Cerebellar cortex (tissue), 1 donor: ENCODE results near the gene S100A12.
"Not testable (repeated sequence)": the region's sequence is repeated elsewhere in the genome, so short reads cannot be mapped to it uniquely, and the experiment has no call there.

Experiments used
- DNase-seq: peaks from one replicate; pipeline ENCODE4 v3.0.0-alpha.2; 2015; ENCODE audit warnings: low spot score

S100A12 gene

GRCh38 chr1:153353226-153353947, 22.0 kb downstream of the S100A12 start:
- peak; percentile 16 for DNase-seq

GRCh38 chr1:153352523-153352922, 22.9 kb downstream of the S100A12 start:
- DNase-seq = peak; percentile 69

- no peak for DNase-seq
These were observed 25.0 kb downstream of the S100A12 start for GRCh38 chr1:153350321-153350957.

GRCh38 chr1:153349363-153350320, 25.8 kb downstream of the S100A12 start:
- DNase-seq = no peak

GRCh38 chr1:153348511-153349362, 26.7 kb downstream of the S100A12 start, which contains the start of gene PGLYRP4:
TSS of gene PGLYRP4 (minus strand) at chr1:153348841. CDS start at chr1:153347932, 909 bp downstream.
- DNase-seq = no peak

- no peak for DNase-seq
These were observed 27.6 kb downstream of the S100A12 start for GRCh38 chr1:153347856-153348255.

- not testable (repeated sequence) for DNase-seq
These were observed 28.4 kb downstream of the S100A12 start for GRCh38 chr1:153347049-153347448.

GRCh38 chr1:153346077-153346723, 29.2 kb downstream of the S100A12 start:
- no peak for DNase-seq

GRCh38 chr1:153345187-153346076, 30.0 kb downstream of the S100A12 start:
- no peak for DNase-seq

- DNase-seq = no peak
These were observed 30.7 kb downstream of the S100A12 start for GRCh38 chr1:153344718-153345025.

GRCh38 chr1:153343811-153344717, 31.4 kb downstream of the S100A12 start:
- DNase-seq = no peak

GRCh38 chr1:153343040-153343681, 32.3 kb downstream of the S100A12 start:
- no peak for DNase-seq

GRCh38 chr1:153342178-153342577, 33.2 kb downstream of the S100A12 start:
- DNase-seq = no peak

- DNase-seq = no peak
These were observed 33.9 kb downstream of the S100A12 start for GRCh38 chr1:153341431-153341934.

- DNase-seq = no peak
These were observed 35.1 kb downstream of the S100A12 start for GRCh38 chr1:153340356-153340755.

GRCh38 chr1:153339802-153340201, 35.6 kb downstream of the S100A12 start:
- no peak for DNase-seq

- DNase-seq = no peak
These were observed 37.2 kb downstream of the S100A12 start for GRCh38 chr1:153337980-153338853.
